AG09309 (cell line): ENCODE results near the gene UBAP1.

Experiments used
- DNase-seq: peaks from one replicate; pipeline ENCODE4 v3.0.0-alpha.2; 2010; ENCODE audit warnings: low read depth
- H3K4me3 ChIP-seq: 2 replicates; pipeline ENCODE4 v1.5.1; 2011; ENCODE audit warnings: mild to moderate bottlenecking, low read depth, low read length, moderate library complexity; ENCODE audit not compliant: control insufficient read depth
- TF ChIP-seq, protein P1 (sequence below): IDR thresholded peaks from 2 replicates; pipeline ENCODE4 v1.5.1; 2011; ENCODE audit warnings: mild to moderate bottlenecking, low read depth, low read length, inconsistent platforms; ENCODE audit not compliant: insufficient read depth, control insufficient read depth; ENCODE audit errors: missing control alignments

Gene UBAP1

DNA sequence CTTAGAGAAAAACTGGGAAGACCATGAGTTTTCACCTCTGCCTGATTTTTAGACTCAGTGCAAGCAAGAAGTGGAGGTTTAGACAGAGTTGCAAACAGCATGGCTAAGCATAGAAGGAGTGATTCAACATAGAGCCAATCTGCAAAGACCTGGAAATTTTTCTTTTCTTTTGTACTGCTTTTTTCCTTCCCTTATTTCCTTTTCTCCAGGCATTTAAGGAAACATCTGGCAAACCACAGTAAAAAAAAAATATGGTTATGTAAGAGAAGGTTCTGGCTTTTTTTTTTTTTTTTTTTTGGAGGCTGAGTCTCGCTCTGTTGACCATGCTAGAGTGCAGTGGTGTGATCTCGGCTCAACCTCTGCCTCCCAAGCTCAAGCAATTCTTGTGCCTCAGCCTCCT lies 35.7 kb upstream of the UBAP1 start:
- H3K4me3 ChIP-seq: no peak overlapping the region
- TF ChIP-seq, protein P1, sequence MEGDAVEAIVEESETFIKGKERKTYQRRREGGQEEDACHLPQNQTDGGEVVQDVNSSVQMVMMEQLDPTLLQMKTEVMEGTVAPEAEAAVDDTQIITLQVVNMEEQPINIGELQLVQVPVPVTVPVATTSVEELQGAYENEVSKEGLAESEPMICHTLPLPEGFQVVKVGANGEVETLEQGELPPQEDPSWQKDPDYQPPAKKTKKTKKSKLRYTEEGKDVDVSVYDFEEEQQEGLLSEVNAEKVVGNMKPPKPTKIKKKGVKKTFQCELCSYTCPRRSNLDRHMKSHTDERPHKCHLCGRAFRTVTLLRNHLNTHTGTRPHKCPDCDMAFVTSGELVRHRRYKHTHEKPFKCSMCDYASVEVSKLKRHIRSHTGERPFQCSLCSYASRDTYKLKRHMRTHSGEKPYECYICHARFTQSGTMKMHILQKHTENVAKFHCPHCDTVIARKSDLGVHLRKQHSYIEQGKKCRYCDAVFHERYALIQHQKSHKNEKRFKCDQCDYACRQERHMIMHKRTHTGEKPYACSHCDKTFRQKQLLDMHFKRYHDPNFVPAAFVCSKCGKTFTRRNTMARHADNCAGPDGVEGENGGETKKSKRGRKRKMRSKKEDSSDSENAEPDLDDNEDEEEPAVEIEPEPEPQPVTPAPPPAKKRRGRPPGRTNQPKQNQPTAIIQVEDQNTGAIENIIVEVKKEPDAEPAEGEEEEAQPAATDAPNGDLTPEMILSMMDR: no peak
- DNase-seq: no peak

DNA sequence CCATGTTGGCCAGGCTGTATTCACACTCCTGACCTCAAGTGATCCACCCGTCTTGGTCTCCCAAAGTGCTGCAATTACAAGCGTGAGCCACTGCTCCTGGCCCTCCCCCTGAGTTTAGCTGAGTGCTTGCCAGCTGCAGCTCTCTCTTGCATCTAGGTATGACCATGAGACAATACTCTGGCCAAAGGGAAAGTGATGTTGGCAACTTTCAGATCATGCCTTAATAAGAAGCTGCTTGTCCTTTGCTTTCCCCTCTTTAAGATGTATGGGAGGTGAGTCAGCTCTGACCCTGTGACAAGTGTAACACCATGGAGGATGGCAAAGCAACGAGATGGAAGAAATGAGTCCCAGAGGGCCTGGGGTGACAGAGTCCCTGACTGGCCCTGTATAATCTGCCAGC lies 33.7 kb upstream of the UBAP1 start:
- TF ChIP-seq, protein P1: no peak
- H3K4me3 ChIP-seq: no peak overlapping the region
- DNase-seq: no peak

DNA sequence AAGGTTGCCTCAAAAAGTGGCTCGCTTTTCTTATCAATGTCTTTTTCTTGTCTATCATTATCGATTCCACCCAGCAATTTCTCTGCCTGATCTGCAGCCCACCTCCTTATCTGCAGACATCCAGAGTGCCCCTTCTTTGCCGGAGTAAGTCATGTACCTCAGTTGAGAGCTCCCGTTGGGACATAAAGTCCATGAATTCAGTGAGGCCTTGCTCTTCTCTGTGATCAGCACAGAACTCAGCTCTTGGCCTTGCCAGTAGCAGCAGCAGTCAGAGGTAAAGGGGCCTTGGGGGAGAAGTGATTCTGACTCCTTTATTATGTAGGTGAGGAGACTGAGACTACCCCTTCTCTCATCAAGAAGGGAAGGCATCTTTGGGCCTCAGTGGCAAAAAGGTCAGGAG lies 27.4 kb upstream of the UBAP1 start:
- no peak overlapping the region for H3K4me3 ChIP-seq
- TF ChIP-seq, protein P1: no peak
- no peak for DNase-seq

GRCh38 chr9:34154057-34154456 lies 24.8 kb upstream of the UBAP1 start:
- TF ChIP-seq, protein P1: no peak
- no peak overlapping the region for H3K4me3 ChIP-seq
- DNase-seq: no peak

DNA sequence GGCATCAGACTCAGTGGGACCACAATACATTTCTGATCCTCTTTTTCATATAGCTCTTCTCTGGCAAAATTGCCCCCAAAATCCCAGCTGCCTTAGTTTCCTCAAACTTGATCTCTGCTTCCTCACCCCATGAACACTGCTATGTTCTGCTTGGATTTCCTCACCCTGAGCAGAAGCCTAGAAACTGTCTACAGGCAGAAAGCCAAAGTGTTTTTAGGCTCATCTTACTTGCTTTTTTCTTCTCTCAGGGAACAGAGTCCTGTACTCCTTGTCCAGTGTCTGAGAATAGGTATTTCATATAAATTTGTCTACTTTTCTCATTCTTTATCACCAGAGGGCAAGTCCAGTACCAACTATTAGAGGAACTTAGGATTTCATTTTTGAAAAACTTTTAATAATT lies 21.5 kb upstream of the UBAP1 start:
- TF ChIP-seq, protein P1: no peak
- no peak overlapping the region for H3K4me3 ChIP-seq
- no peak for DNase-seq

DNA sequence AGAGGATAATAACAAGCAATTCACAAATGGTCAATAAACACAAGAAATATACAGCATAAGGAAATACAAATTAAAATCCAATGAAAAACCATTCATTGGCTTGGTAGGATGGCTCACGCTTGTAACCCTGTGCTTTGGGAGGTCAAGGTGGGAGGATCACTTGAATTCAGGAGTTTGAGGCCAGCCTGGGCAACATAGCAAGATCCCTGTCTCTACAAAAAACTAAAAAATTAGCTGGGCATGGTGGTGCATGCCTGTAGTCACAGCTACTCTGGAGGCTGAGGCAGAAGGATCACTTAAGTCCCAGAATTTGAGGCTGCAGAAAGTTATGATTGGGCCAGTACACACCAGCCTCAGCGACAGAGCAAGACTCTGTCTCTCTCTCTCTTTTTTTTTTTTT lies 20.9 kb upstream of the UBAP1 start:
- H3K4me3 ChIP-seq: no peak overlapping the region
- TF ChIP-seq, protein P1: no peak
- DNase-seq: no peak

DNA sequence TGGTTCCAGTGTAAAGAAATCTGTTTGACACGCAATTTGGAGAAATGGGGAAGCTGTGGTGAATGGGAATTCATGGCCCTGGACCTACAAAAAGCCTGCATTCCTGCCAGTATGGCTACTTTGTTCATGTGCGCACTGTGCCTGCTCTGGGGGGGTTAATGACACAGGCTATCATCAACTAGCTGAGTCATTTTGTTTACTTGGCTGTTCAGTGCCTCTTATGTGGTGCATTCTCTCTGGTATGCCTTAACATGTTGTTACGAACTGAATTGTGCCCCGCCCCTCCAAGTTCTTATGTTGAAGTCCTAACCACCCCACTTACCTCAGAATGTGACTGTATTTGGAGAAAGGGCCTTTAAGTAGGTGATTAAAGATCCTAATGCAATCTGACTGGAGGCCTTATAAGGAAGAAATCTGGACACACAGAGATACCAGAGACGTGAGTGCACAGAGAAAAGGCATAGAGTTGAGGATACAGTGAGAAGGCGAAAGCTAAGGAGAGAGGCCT lies 20.4 kb upstream of the UBAP1 start:
- TF ChIP-seq, protein P1: no peak
- no peak overlapping the region for H3K4me3 ChIP-seq
- DNase-seq: no peak
